Prostate gland (tissue), 2 donors: Measurements from ENCODE around the gene DNAJC2. TPM values are rescaled to one million over a fixed set of nuclear protein-coding genes. Genes with fewer than 3 reads are reported as not detected.

ENCODE experiments used
- DNase-seq: peaks from one replicate; pipeline ENCODE4 v3.0.0-alpha.2; 2019; ENCODE audit warnings: low spot score
- H3K27ac ChIP-seq, 2 donors: fragments of 200-600 bp; sonication (generic); 2 replicates each; pipeline ENCODE4 v1.5.1; 2017 to 2019
- H3K27me3 ChIP-seq: fragments of 200-600 bp; sonication (generic); replicated peaks from 2 replicates; pipeline ENCODE4 v1.5.1; 2019; ENCODE audit not compliant: insufficient read depth
- H3K36me3 ChIP-seq, 2 donors: fragments of 200-600 bp; sonication (generic); 1 replicate in 1 of 2; 2 replicates in 1 of 2; pipeline versions ENCODE4 v1.5.1 to v1.8.1; 2017 to 2019
- H3K4me1 ChIP-seq: fragments of 200-600 bp; sonication (generic); replicated peaks from 2 replicates; pipeline ENCODE4 v1.5.1; 2019
- H3K4me3 ChIP-seq, 2 donors: fragments of 200-600 bp; sonication (generic); 2 replicates each; pipeline ENCODE4 v1.5.1; 2017 to 2019
- H3K9me3 ChIP-seq: fragments of 200-600 bp; sonication (generic); 2 replicates; pipeline ENCODE4 v1.5.1; 2017
- POLR2A ChIP-seq: fragments of 450-650 bp; IDR thresholded peaks from one replicate; pipeline ENCODE4 v1.6.1; 2016; ENCODE audit warnings: antibody characterized with exemption, mild to moderate bottlenecking
- POLR2AphosphoS5 ChIP-seq: sonication (generic); formaldehyde crosslinking; IDR thresholded peaks from one replicate; pipeline ENCODE4 v1.6.1; 2017; ENCODE audit warnings: antibody characterized with exemption
- WGBS: methylation state at CpG from one replicate; pipeline ENCODE4 v1.1.5; 2018; 5-methylcytosine and 5-hydroxymethylcytosine counted together
- intact Hi-C: fragments of 100-400 bp; cut with DNase I; formaldehyde crosslinking; loops from one replicate; pipeline ENCODE4 v1.14.2; 2022
- total RNA-seq, 2 donors: library from RNA; depleted of rRNA; stranded (reverse); fragments of >200 nt; gene quantifications; one replicate each; pipeline ENCODE4 v1.1.0, GENCODE V29; 2016
- TF ChIP-seq, protein P1 (sequence below), 4 experiments: fragments of 200-600 bp in 2 of 4; fragments of 450-650 bp in 2 of 4; sonication (generic) in 2 of 4; IDR thresholded peaks; 1 replicate in 3 of 4; 2 replicates in 1 of 4; pipeline ENCODE4 v1.5.1; 2016 to 2019; ENCODE audit warnings: antibody characterized with exemption in 4 of 4, mild to moderate bottlenecking in 2 of 4, moderate library complexity in 2 of 4

Gene DNAJC2
- total RNA-seq, 2 donors from 2014 or later, result 12.3 to 17.5 TPM

DNA sequence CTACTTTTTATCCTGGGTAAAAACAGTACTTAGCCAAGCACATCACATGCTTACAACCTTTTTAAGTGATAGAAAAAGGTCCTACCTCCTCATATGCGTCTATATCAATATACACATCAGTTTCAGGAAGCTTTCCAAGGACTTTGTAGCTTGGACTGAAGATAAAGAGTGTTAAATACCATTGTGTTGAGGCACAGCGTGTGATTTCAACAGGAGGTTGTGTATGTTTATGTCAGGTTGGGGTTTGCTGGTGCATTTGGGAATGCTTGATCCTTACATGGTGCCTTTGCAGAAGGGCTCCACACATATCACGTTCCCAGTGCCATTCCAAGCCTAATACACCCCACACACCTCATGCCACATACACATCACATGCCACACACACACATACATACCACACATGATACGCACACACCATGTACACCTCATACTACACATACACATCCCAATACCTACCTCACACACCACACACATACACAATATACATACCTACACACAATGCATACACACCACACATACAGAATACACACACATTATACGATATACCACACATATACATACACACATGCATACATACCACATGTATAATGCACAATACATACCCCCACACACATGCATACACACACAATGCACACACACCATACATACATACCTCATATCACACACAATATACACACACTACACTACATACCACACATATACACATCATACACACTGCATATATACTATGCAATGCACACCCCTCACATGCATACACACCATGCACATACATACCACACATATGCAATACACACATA is 36.0 kb upstream of the DNAJC2 start:
- 66% methylated on average over 5 of the region's 5 CpGs for WGBS
- no peak overlapping the region for H3K4me3 ChIP-seq
- no peaks in the 10 kb centered on the region for H3K9me3 ChIP-seq
- H3K4me1 ChIP-seq, result no peaks in the 10 kb centered on the region
- no peaks in the 10 kb centered on the region for H3K27me3 ChIP-seq
- H3K27ac ChIP-seq, result no peak overlapping the region
- DNase-seq, result no peak
- H3K36me3 ChIP-seq, result no peaks in the 10 kb centered on the region
- intact Hi-C loops, result no loop called here
- no peak for TF ChIP-seq POLR2A
- TF ChIP-seq, protein P1, sequence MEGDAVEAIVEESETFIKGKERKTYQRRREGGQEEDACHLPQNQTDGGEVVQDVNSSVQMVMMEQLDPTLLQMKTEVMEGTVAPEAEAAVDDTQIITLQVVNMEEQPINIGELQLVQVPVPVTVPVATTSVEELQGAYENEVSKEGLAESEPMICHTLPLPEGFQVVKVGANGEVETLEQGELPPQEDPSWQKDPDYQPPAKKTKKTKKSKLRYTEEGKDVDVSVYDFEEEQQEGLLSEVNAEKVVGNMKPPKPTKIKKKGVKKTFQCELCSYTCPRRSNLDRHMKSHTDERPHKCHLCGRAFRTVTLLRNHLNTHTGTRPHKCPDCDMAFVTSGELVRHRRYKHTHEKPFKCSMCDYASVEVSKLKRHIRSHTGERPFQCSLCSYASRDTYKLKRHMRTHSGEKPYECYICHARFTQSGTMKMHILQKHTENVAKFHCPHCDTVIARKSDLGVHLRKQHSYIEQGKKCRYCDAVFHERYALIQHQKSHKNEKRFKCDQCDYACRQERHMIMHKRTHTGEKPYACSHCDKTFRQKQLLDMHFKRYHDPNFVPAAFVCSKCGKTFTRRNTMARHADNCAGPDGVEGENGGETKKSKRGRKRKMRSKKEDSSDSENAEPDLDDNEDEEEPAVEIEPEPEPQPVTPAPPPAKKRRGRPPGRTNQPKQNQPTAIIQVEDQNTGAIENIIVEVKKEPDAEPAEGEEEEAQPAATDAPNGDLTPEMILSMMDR (IDR thresholded peaks at IDR 0.05), result no peak
- no peak for TF ChIP-seq POLR2AphosphoS5

GRCh38 chr7:103379270-103379975 is 34.9 kb upstream of the DNAJC2 start:
- no peak overlapping the region for H3K27ac ChIP-seq
- intact Hi-C loops, result no loop called here
- H3K36me3 ChIP-seq, result no peaks in the 10 kb centered on the region
- H3K4me1 ChIP-seq, result no peaks in the 10 kb centered on the region
- DNase-seq, result no peak
- TF ChIP-seq, protein P1 (IDR thresholded peaks at IDR 0.05), result no peak
- TF ChIP-seq POLR2AphosphoS5 (no peak), POLR2A (no peak)
- WGBS, result 73% methylated on average over 3 of the region's 3 CpGs
- no peaks in the 10 kb centered on the region for H3K27me3 ChIP-seq
- no peak overlapping the region for H3K4me3 ChIP-seq
- H3K9me3 ChIP-seq, result no peaks in the 10 kb centered on the region

GRCh38 chr7:103373866-103374643 is 29.5 kb upstream of the DNAJC2 start:
- Histone ChIP-seq H3K9me3 (no peaks in the 10 kb centered on the region), H3K27ac (peak overlapping the region in 1 of 2 donors; percentile 20), H3K4me3 (no peak overlapping the region), H3K27me3 (no peaks in the 10 kb centered on the region), H3K4me1 (no peaks in the 10 kb centered on the region), H3K36me3 (no peaks in the 10 kb centered on the region)
- WGBS, result 51% methylated on average over 6 of the region's 6 CpGs
- TF ChIP-seq POLR2AphosphoS5 (no peak), POLR2A (no peak)
- TF ChIP-seq, protein P1 (IDR thresholded peaks at IDR 0.05), result no peak
- intact Hi-C loops, result no loop called here
- DNase-seq, result no peak

- no peak for TF ChIP-seq POLR2AphosphoS5
- no peak for TF ChIP-seq POLR2A
- TF ChIP-seq, protein P1 (IDR thresholded peaks at IDR 0.05), result no peak
- Histone ChIP-seq H3K4me1 (no peaks in the 10 kb centered on the region), H3K36me3 (peaks cover 7 to 13% of the 10 kb centered on the region in 2 donors), H3K27me3 (no peaks in the 10 kb centered on the region), H3K27ac (no peak overlapping the region), H3K4me3 (no peak overlapping the region), H3K9me3 (no peaks in the 10 kb centered on the region)
- no peak for DNase-seq
- intact Hi-C loops, result no loop called here
- WGBS, result 95% methylated on average over 5 of the region's 5 CpGs
These were observed 24.9 kb upstream of the DNAJC2 start for GRCh38 chr7:103369432-103369831.
